ENCODE measurements around the gene GLOD5. TPM values are rescaled to one million over a fixed set of nuclear protein-coding genes. Genes with fewer than 3 reads are reported as not detected.

GLOD5 gene
- total RNA-seq, result 0.95 TPM
- long read RNA-seq, partial matches to known transcripts, result 0 of 2 reads
- long read RNA-seq, other reads (novel, unspliced or antisense), result 1 of 2 reads

- no peaks in the 10 kb centered on the region for H3K9me3 ChIP-seq
- no peak within 1 kb of the TSS for H3K27ac ChIP-seq
- no peaks in the 10 kb centered on the region for H3K4me1 ChIP-seq
- no peaks in the 10 kb centered on the region for H3K27me3 ChIP-seq (ENCODE audit: low read depth)
- H3K4me3 ChIP-seq, result no peak within 1 kb of the TSS
- TF ChIP-seq, protein P1, sequence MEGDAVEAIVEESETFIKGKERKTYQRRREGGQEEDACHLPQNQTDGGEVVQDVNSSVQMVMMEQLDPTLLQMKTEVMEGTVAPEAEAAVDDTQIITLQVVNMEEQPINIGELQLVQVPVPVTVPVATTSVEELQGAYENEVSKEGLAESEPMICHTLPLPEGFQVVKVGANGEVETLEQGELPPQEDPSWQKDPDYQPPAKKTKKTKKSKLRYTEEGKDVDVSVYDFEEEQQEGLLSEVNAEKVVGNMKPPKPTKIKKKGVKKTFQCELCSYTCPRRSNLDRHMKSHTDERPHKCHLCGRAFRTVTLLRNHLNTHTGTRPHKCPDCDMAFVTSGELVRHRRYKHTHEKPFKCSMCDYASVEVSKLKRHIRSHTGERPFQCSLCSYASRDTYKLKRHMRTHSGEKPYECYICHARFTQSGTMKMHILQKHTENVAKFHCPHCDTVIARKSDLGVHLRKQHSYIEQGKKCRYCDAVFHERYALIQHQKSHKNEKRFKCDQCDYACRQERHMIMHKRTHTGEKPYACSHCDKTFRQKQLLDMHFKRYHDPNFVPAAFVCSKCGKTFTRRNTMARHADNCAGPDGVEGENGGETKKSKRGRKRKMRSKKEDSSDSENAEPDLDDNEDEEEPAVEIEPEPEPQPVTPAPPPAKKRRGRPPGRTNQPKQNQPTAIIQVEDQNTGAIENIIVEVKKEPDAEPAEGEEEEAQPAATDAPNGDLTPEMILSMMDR (IDR thresholded peaks at IDR 0.05), result no peak
- ATAC-seq (peak; percentile 96 to 98), DNase-seq (peak; percentile 72)
- no peaks in the 10 kb centered on the region for H3K36me3 ChIP-seq
- intact Hi-C loops (cut with DNase I), result no loop called here
Observed at GRCh38 chrX:48761674-48762471, at the start of gene GLOD5. Gene GLOD5, plus strand, starts transcription at chrX:48761747. Its CDS starts 44 bp downstream, at chrX:48761791.

- Histone ChIP-seq H3K27me3 (ENCODE audit: low read depth) (no peaks in the 10 kb centered on the region), H3K9me3 (no peaks in the 10 kb centered on the region), H3K36me3 (no peaks in the 10 kb centered on the region), H3K27ac (no peak overlapping the region), H3K4me3 (no peak overlapping the region), H3K4me1 (no peaks in the 10 kb centered on the region)
- DNase-seq (no peak), ATAC-seq (no peak)
- TF ChIP-seq, protein P1 (IDR thresholded peaks at IDR 0.05), result no peak
- intact Hi-C loops (cut with DNase I), result no loop called here
Observed at GRCh38 chrX:48711929-48712505, 49.5 kb upstream of the GLOD5 start.

- Histone ChIP-seq H3K4me3 (no peak overlapping the region), H3K27me3 (ENCODE audit: low read depth) (no peaks in the 10 kb centered on the region), H3K4me1 (no peaks in the 10 kb centered on the region), H3K36me3 (no peaks in the 10 kb centered on the region), H3K27ac (no peak overlapping the region), H3K9me3 (no peaks in the 10 kb centered on the region)
- DNase-seq (no peak), ATAC-seq (peak in 1 of 2 donors; percentile 27)
- TF ChIP-seq, protein P1 (IDR thresholded peaks at IDR 0.05), result no peak
- intact Hi-C loops (cut with DNase I), result no loop called here
Observed at GRCh38 chrX:48713847-48714246, 47.7 kb upstream of the GLOD5 start.

GRCh38 chrX:48714573-48714972 is 47.0 kb upstream of the GLOD5 start:
- TF ChIP-seq, protein P1 (IDR thresholded peaks at IDR 0.05), result no peak
- intact Hi-C loops (cut with DNase I), result no loop called here
- Histone ChIP-seq H3K27ac (no peak overlapping the region), H3K4me3 (no peak overlapping the region), H3K9me3 (no peaks in the 10 kb centered on the region), H3K27me3 (ENCODE audit: low read depth) (no peaks in the 10 kb centered on the region), H3K36me3 (no peaks in the 10 kb centered on the region), H3K4me1 (no peaks in the 10 kb centered on the region)
- DNase-seq, result no peak
- ATAC-seq, result no peak

DNA sequence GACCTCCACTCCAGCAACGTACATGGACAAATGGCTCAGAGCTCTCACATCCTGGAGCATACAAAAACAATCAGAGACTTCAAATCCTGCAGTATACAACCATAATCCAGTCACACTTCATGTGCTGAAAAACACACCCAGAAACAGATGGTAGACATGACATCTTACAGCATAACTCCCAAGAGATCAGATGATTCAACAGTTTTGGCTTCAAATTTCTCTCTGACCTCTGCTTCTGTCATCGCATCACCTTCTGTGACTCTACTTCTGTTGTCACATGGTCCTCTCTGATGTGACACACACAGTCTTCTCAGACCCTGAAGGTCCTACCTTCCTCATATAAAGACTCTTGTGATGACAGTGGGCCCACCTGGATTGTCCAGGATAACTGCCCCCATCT is 46.5 kb upstream of the GLOD5 start:
- Histone ChIP-seq H3K9me3 (no peaks in the 10 kb centered on the region), H3K27me3 (ENCODE audit: low read depth) (no peaks in the 10 kb centered on the region), H3K4me3 (no peak overlapping the region), H3K27ac (no peak overlapping the region), H3K36me3 (no peaks in the 10 kb centered on the region), H3K4me1 (no peaks in the 10 kb centered on the region)
- ATAC-seq, result no peak
- TF ChIP-seq, protein P1 (IDR thresholded peaks at IDR 0.05), result no peak
- no peak for DNase-seq
- intact Hi-C loops (cut with DNase I), result no loop called here

Measured in lower lobe of right lung (tissue), 2 donors.